ENCODE data around the gene ORC1. TPM values are rescaled to one million over a fixed set of nuclear protein-coding genes. Genes with fewer than 3 reads are reported as not detected.
A peak's percentile ranks its signal among the peaks of the same experiment; 100 is the strongest.

Gene ORC1
- total RNA-seq, 4 donors from 2014 or later: 0.29 to 2.6 (median 0.50) TPM

DNA sequence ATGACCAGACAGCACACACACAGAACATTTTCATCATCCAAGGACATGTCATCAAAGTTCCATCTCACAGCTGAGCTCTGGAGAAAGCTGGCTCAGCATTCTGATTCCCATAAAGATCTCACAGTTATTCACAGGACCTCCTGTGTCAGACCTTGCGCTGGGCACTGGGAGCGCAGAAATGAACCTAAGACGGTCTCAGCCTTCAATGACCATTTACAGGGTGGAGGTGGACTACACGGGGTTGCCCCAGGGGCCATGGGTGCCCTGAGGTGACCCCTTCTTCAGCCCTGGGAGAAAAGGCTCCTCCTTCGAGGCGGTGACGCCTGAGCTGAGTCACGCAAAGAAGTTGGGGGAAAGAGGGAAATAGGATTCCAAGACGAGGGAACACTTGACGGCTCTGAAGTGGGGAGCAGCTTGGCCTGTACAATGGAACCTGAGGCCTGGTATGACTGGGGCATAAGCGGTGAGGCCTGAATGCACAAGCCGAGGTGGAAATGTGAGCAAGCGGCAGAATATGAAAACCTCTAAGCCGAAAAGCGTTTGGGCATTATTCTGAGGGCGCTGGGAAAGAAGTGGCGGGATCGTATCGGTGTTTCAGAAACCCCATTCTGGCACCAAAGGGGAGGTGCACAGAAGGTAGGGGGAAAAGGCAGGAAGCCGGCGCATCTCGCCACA, 39.0 kb downstream of the ORC1 start:
- Histone ChIP-seq H3K9me3 (no peaks in the 10 kb centered on the region), H3K27ac (peak overlapping the region; percentile 91 to 99 (median 97)), H3K27me3 (no peaks in the 10 kb centered on the region), H3K4me1 (peaks cover 10 to 14% of the 10 kb centered on the region in 2 donors), H3K36me3 (peaks cover 0 to 27% of the 10 kb centered on the region in 2 donors), H3K4me3 (peak overlapping the region; percentile 81 to 91 (median 86))
- DNase-seq (peak; percentile 18 to 71), ATAC-seq (peak; percentile 30 to 44)
- TF ChIP-seq POLR2A (IDR thresholded peaks at IDR 0.05): no peak
- TF ChIP-seq, protein P1, sequence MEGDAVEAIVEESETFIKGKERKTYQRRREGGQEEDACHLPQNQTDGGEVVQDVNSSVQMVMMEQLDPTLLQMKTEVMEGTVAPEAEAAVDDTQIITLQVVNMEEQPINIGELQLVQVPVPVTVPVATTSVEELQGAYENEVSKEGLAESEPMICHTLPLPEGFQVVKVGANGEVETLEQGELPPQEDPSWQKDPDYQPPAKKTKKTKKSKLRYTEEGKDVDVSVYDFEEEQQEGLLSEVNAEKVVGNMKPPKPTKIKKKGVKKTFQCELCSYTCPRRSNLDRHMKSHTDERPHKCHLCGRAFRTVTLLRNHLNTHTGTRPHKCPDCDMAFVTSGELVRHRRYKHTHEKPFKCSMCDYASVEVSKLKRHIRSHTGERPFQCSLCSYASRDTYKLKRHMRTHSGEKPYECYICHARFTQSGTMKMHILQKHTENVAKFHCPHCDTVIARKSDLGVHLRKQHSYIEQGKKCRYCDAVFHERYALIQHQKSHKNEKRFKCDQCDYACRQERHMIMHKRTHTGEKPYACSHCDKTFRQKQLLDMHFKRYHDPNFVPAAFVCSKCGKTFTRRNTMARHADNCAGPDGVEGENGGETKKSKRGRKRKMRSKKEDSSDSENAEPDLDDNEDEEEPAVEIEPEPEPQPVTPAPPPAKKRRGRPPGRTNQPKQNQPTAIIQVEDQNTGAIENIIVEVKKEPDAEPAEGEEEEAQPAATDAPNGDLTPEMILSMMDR (IDR thresholded peaks at IDR 0.05 in 4 of 5, conservative IDR thresholded peaks at IDR 0.05 in 1 of 5): no peak
- in situ Hi-C loops (cut with MboI; ENCODE audit: low sequenced_read_pairs in 4 of 4) (no loop called here), intact Hi-C loops (cut with DNase I; ENCODE audit: low total_unique reads) (loop anchor here (1.0 to 10.0 kb wide), 5 partner anchors 187 to 560 kb away; partner anchors contain the start of genes ECHDC2, SCP2, TUT4 and TXNDC12)

DNA sequence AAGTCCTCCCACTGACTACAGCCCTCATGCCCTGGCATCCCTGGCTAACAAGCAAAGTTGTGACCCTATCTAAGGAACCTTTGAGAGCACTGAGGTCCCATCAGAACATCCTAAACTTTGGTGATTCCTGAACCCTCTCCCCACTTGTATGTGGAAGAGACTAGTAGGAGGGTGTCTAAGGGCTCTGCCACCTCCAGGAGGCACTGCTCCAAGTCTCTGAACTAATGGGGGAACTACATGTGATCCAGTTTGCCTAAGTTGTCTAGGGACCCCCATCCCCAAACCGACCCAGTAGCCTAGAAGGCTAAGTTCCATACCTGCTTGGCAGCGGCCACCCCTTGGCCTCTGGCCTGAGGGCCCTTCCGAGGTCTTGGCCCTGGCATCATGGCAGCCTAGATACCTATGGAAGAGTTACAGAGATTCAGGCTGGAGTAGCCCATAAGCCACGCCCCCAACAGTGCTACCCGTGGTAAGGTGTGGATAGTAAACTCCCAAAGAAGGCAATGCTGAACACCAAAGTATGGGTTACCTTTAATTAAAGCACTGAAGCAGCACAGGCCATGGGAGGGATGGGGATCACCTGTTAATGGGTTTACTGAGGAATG, 39.9 kb downstream of the ORC1 start:
- DNase-seq (no peak), ATAC-seq (no peak)
- Histone ChIP-seq H3K27me3 (no peaks in the 10 kb centered on the region), H3K4me1 (peaks cover 10 to 14% of the 10 kb centered on the region in 2 donors), H3K9me3 (no peaks in the 10 kb centered on the region), H3K36me3 (peaks cover 0 to 36% of the 10 kb centered on the region in 2 donors), H3K27ac (peak overlapping the region in 3 of 4 donors; percentile 97 to 99 (median 97)), H3K4me3 (peak overlapping the region in 2 of 4 donors; percentile 81 to 88)
- TF ChIP-seq POLR2A (IDR thresholded peaks at IDR 0.05): no peak
- TF ChIP-seq, protein P1 (IDR thresholded peaks at IDR 0.05 in 4 of 5, conservative IDR thresholded peaks at IDR 0.05 in 1 of 5): no peak
- in situ Hi-C loops (cut with MboI; ENCODE audit: low sequenced_read_pairs in 4 of 4): no loop called here
- intact Hi-C loops (cut with DNase I; ENCODE audit: low total_unique reads): loop anchor here (10.0 kb wide), 1 partner anchor 560 kb away; the partner anchor contains the start of genes ECHDC2 and SCP2

DNA sequence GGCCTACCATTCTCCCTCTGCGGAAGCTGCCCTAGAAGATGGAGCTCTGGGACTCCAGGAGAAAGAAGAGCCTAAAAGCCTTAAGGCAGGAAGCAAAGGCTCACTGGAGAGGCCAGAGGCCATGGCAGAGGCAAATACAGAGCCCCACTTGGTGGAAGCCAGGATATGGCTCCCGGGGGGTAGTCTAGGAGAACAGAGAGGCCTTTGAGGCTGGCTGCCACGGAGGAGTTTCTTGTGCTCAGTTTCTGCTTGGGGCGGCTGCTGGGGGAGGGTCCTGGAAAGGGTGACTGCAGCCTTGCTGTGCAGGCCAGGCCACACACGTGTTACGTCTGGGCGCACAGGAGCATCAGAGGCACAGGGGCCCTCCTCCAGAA, 43.6 kb downstream of the ORC1 start:
- no peak for DNase-seq
- no peak overlapping the region for H3K27ac ChIP-seq
- no peaks in the 10 kb centered on the region for H3K9me3 ChIP-seq
- peaks cover 10 to 14% of the 10 kb centered on the region in 2 donors for H3K4me1 ChIP-seq
- no peak overlapping the region for H3K4me3 ChIP-seq
- H3K27me3 ChIP-seq: no peaks in the 10 kb centered on the region
- ATAC-seq: no peak
- H3K36me3 ChIP-seq: peaks cover 3 to 73% of the 10 kb centered on the region in 2 donors
- TF ChIP-seq POLR2A (IDR thresholded peaks at IDR 0.05): no peak
- TF ChIP-seq, protein P1 (IDR thresholded peaks at IDR 0.05 in 4 of 5, conservative IDR thresholded peaks at IDR 0.05 in 1 of 5): no peak
- intact Hi-C loops (cut with DNase I; ENCODE audit: low total_unique reads): loop anchor here (10.0 kb wide), 1 partner anchor 564 kb away; the partner anchor contains the start of genes ECHDC2 and SCP2
- in situ Hi-C loops (cut with MboI; ENCODE audit: low sequenced_read_pairs in 4 of 4): no loop called here

DNA sequence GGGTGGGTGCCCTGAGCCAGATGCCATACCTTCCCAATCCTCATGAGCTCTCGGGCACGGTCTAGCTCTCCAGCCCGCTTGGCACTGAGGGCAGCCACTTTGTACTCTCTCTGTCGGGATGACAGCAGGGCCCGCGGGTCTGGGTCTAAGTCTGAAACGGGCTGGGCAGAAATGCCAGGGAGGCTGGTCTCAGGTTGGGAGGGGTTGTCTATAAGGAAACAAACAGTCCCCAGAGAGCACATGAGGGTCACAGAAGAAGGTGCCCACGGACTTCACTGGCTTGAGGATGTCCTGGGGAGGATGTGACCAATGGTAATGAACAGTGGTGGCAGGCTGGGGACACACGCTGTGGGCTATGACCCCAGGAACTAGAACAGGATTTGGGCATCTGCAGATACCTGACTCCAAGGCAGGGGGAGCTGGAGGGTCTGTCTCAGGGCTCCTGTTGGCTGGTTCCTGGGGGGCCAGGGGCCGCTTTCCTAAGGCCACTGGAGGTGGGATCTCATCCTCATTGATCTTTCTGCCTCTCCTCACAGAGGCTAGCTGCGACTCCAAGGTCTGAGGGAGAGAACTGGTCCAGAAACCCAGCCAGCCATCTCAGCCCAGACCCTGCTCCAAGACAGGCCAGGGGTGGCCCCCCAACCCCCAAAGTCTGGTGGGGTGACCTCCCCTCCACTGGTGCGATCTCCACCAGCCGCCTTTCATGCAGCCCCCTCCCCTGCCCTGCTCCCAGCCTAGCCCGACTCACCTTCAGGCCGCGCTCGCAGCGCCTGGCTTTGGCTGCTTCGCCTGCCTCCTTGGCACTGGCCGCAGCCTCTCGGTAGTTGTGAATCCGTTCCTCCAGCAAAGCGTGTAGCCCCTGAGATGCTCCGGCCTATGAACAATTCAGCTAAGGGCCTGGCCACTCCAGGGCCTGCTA, 44.3 kb downstream of the ORC1 start:
- in situ Hi-C loops (cut with MboI; ENCODE audit: low sequenced_read_pairs in 4 of 4): no loop called here
- intact Hi-C loops (cut with DNase I; ENCODE audit: low total_unique reads): loop anchor here (10.0 kb wide), 1 partner anchor 565 kb away; the partner anchor contains the start of genes ECHDC2 and SCP2

More for the DNA sequence above, 44.3 kb downstream of the ORC1 start:
- TF ChIP-seq, protein P1 (IDR thresholded peaks at IDR 0.05 in 4 of 5, conservative IDR thresholded peaks at IDR 0.05 in 1 of 5): no peak
- no peak for TF ChIP-seq POLR2A (IDR thresholded peaks at IDR 0.05)
- H3K4me1 ChIP-seq: peaks cover 6 to 11% of the 10 kb centered on the region in 2 donors
- no peak overlapping the region for H3K4me3 ChIP-seq
- peaks cover 3 to 80% of the 10 kb centered on the region in 2 donors for H3K36me3 ChIP-seq
- H3K9me3 ChIP-seq: no peaks in the 10 kb centered on the region
- H3K27me3 ChIP-seq: no peaks in the 10 kb centered on the region
- DNase-seq: no peak
- no peak overlapping the region for H3K27ac ChIP-seq
- no peak for ATAC-seq

Measured in gastrocnemius medialis (tissue), 4 donors.